VCaP (cell line): Measurements from ENCODE around the gene HMG20B.

Experiments
- H3K27ac ChIP-seq: fragments of 450-650 bp; 2 replicates; pipeline ENCODE4 v1.5.1; 2017
- TF ChIP-seq, protein P1 (sequence below): fragments of 450-650 bp; conservative IDR thresholded peaks from 2 replicates; pipeline ENCODE4 v1.5.1; 2017; ENCODE audit warnings: mild to moderate bottlenecking, moderate library complexity

HMG20B gene

GRCh38 chr19:3608750-3609322, 36.1 kb downstream of the HMG20B start:
- H3K27ac ChIP-seq: no peak overlapping the region
- TF ChIP-seq, protein P1, sequence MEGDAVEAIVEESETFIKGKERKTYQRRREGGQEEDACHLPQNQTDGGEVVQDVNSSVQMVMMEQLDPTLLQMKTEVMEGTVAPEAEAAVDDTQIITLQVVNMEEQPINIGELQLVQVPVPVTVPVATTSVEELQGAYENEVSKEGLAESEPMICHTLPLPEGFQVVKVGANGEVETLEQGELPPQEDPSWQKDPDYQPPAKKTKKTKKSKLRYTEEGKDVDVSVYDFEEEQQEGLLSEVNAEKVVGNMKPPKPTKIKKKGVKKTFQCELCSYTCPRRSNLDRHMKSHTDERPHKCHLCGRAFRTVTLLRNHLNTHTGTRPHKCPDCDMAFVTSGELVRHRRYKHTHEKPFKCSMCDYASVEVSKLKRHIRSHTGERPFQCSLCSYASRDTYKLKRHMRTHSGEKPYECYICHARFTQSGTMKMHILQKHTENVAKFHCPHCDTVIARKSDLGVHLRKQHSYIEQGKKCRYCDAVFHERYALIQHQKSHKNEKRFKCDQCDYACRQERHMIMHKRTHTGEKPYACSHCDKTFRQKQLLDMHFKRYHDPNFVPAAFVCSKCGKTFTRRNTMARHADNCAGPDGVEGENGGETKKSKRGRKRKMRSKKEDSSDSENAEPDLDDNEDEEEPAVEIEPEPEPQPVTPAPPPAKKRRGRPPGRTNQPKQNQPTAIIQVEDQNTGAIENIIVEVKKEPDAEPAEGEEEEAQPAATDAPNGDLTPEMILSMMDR: no peak

DNA sequence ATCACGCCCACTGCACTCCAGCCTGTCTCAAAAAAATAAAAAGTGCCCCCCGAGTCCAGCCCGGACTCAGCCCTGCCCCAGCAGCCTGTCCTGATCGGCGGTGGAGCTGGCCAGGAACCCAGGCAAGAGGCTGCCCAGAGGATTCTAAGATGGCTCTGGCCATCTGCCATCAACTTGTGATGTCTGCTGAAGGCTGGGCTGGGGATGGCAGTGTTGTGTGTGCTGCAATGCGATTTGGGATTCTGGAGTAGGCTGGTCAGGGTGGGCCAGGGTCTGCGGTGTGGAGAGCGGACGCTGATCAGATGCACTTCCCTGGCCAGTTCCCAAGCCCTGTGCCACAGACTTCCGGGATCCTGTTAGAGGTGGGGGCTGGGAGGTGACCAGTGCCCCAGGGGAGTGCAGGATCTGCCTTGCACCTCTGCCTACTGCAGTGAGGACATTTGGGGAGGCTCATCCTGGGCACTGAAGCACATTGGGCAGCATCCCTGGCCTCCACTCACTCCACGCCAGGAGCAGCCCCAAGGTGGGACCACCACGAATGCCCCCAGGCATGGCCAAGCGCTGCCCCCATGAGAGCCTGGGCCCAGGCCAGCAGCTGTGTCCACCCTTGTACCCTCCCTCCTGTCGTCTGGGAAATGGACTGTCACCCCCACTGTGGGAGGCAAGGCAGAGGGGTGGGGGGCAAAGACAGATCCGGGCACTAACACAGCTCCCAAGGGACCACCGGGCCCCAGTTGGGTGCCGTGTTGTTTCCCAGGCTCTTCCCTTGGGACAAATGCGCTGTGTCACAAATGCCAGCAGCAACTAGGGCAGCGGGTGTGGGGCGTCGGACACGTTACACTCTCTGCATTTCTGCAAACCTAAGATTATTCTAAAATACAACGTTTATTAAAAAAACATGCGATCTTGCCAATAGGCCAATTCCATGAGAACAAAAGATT, 37.3 kb downstream of the HMG20B start:
- H3K27ac ChIP-seq: no peak overlapping the region
- TF ChIP-seq, protein P1: no peak

DNA sequence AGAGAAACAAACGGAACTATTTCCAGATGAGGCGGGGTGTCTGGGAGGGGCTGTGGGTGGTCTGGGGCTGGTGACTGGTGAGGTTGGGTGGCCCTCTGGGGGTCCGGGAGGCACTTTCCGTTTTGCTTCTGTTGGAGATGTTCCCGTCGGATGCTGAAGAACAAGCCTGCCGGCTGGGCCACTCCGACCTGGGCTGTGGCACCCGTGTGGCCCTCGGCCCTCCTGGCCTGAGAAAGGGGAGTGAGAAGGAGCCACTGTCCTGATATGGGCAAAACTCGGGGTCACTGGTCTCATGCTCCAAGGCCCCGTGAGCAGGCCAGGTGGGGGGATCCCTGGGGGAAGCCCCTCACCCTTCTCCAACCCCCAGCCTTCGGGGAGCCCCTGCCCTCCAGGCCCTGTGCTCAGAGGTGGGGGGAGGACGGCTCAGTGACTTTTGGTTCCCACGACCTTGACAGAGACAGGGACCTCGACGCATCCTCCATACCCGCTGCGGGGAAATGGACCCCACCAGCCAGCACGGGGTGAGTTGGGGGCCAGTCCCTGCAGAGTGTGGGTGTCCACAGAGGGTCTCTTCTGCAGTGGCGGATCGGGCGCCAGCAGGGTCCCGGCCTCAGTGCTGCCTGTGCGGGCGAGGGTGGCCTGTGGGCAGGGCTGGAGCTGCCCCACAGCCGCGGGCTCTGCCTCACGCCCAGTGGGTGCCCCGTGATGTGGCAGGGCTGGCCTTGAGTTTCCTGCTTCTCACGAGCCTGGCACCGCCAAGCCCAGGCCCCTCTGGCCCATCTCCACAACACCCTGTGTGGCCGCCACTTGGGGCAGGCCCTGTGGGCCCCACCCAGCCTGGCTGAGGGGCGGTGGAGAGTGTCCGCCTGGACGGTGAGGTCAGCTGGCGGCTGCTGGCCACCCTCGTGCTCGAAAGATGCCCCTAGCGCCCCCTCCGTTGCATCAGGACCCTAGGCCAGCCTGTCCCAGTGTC, 38.3 kb downstream of the HMG20B start:
- no peak overlapping the region for H3K27ac ChIP-seq
- TF ChIP-seq, protein P1: no peak

DNA sequence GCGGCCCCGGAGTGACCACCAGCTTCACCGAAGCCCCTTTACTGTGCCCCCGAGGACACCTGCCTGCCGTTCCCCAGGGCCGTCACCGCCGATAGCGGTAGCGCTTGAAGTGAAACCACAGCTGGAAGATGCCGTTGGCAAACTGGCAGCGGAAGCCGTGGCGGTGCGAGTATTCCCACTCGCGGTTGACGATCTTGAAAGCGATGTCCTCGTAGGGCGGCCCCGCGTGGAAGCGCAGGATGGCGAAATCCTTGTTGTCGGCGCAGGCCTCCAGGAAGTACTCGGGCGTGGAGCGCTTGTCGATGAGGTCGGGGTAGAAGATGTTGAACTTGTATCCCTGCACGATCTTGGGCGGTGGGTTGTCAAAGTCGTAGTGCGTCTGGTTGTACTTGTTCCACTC, 39.1 kb downstream of the HMG20B start:
- TF ChIP-seq, protein P1: no peak
- no peak overlapping the region for H3K27ac ChIP-seq

GRCh38 chr19:3612330-3612729, 39.6 kb downstream of the HMG20B start:
- no peak overlapping the region for H3K27ac ChIP-seq
- TF ChIP-seq, protein P1: no peak

GRCh38 chr19:3612901-3613741, 40.4 kb downstream of the HMG20B start:
- TF ChIP-seq, protein P1: no peak
- no peak overlapping the region for H3K27ac ChIP-seq
